KG1 (cell line): ENCODE results near the gene CLSTN2.

Source experiments
- DNase-seq: peaks from one replicate; lab custom pipeline; 2025; lab: John Stamatoyannopoulos, UW

The CLSTN2 gene

GRCh38 chr3:140288595-140288994 is 353.6 kb downstream of the CLSTN2 start:
- DNase-seq: no peak

- no peak for DNase-seq
Measured at GRCh38 chr3:140290105-140290504, 355.1 kb downstream of the CLSTN2 start.

GRCh38 chr3:140292170-140292569 is 357.2 kb downstream of the CLSTN2 start:
- DNase-seq: no peak

- no peak for DNase-seq
Measured at GRCh38 chr3:140292684-140293083, 357.7 kb downstream of the CLSTN2 start.

- DNase-seq: no peak
Measured at GRCh38 chr3:140294058-140294457, 359.1 kb downstream of the CLSTN2 start.

GRCh38 chr3:140296796-140297352 is 361.9 kb downstream of the CLSTN2 start:
- no peak for DNase-seq

- no peak for DNase-seq
Measured at GRCh38 chr3:140298043-140298442, 363.1 kb downstream of the CLSTN2 start.

- DNase-seq: no peak
Measured at GRCh38 chr3:140298569-140299070, 363.6 kb downstream of the CLSTN2 start.

- no peak for DNase-seq
Measured at GRCh38 chr3:140303875-140304274, 368.9 kb downstream of the CLSTN2 start.

- DNase-seq: no peak
Measured at GRCh38 chr3:140308535-140308934, 373.6 kb downstream of the CLSTN2 start.

- DNase-seq: no peak
Measured at GRCh38 chr3:140311428-140311827, 376.4 kb downstream of the CLSTN2 start.

- DNase-seq: no peak
Measured at GRCh38 chr3:140315955-140316354, 381.0 kb downstream of the CLSTN2 start.

GRCh38 chr3:140316466-140316865 is 381.5 kb downstream of the CLSTN2 start:
- no peak for DNase-seq

GRCh38 chr3:140316868-140317400 is 381.9 kb downstream of the CLSTN2 start:
- no peak for DNase-seq

GRCh38 chr3:140319739-140320138 is 384.8 kb downstream of the CLSTN2 start:
- DNase-seq: no peak

GRCh38 chr3:140323561-140323960 is 388.6 kb downstream of the CLSTN2 start:
- DNase-seq: no peak

- no peak for DNase-seq
Measured at GRCh38 chr3:140332131-140332530, 397.1 kb downstream of the CLSTN2 start.

- DNase-seq: no peak
Measured at GRCh38 chr3:140334132-140334929, 399.3 kb downstream of the CLSTN2 start.

- no peak for DNase-seq
Measured at GRCh38 chr3:140336465-140336864, 401.5 kb downstream of the CLSTN2 start.

GRCh38 chr3:140338916-140339315 is 403.9 kb downstream of the CLSTN2 start:
- no peak for DNase-seq

- DNase-seq: no peak
Measured at GRCh38 chr3:140341203-140341602, 406.2 kb downstream of the CLSTN2 start.

- no peak for DNase-seq
Measured at GRCh38 chr3:140341817-140342403, 406.9 kb downstream of the CLSTN2 start.

- DNase-seq: no peak
Measured at GRCh38 chr3:140342668-140343067, 407.7 kb downstream of the CLSTN2 start.
